HG03558 (cell line): ENCODE measurements around the gene SLC5A9.

Source experiments
- ATAC-seq: cut with Tn5 transposase; IDR thresholded peaks from one replicate; pipeline ENCODE4 v1.9.1; 2021; ENCODE audit warnings: moderate number of reproducible peaks; ENCODE audit not compliant: unreplicated experiment; ENCODE audit errors: extremely low read depth

Gene SLC5A9

DNA sequence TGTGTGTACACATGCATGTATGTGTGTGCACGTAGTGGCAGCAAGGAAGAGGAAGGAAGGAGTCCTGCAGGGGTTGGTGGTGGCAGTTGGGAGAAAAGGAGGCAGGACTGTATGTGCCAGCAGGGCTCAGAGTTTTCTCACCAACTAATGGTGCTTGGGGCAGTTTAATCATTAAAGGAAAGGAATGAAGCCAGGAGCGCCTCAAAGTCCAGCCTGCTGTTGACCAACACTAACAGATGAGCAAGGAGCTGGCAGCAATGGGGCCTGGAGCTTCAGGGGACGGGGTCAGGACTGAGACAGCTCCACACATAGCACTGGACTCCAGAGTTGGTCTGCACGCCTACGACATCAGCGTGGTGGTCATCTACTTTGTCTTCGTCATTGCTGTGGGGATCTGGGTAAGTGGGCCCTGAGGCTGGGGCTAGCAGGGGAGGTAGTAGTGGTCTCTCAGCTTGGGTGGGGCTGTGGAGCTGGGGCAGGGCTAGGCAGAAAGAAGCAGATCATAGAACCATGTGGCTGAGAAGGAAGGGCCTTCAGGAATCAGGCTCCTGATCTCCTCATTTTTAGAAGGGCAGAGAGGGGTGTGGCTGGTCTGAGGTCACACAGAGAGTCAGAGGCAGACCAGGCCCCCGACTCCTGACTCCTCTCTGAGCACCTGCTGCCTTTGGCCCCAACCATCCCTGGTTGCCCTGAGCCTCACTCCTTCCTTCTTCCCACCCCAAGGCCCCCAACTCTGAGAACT is at the start of gene SLC5A9:
TSS of gene SLC5A9 (plus strand) at position 216 of the 742 bp plus-strand sequence. CDS start at position 237, 21 bp downstream.
- no peak for ATAC-seq

DNA sequence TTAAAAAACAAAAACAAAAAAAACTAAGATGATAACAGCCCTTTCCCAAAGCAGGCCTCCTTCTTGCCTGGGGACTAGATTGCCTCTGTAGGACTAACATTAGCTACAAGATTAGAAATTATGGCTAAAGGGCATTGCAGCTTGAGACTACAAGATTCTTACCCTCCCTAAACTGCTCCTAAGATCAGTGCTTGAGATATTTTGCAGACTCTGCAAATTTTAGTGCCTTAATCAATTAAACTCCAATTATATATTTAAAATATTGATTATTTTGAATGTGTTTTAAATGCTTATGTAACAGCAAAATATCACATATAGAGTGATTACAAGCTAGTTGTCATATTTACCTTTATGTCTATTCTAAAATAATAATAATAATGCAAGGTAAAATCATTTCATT is 47.4 kb upstream of the SLC5A9 start:
- ATAC-seq = no peak

DNA sequence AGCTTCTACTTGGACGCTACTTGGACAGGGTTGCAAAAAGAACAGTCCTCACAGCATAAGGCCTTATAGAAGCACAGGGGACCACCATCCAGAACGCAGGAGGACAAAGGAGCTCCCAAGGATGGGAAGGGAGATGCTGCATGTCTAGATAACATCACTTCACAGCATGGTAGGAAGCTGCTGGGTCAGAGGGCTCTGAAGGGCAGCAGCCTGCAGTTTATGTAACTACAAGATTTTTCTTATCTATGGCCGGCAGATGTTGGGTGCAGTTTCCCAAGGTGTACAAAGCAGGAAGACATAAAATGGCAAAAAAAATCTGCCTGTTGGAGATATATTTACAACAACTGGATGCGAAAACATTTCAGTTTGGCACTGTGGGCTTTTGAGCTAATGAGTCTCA is 45.3 kb upstream of the SLC5A9 start:
- ATAC-seq = no peak

DNA sequence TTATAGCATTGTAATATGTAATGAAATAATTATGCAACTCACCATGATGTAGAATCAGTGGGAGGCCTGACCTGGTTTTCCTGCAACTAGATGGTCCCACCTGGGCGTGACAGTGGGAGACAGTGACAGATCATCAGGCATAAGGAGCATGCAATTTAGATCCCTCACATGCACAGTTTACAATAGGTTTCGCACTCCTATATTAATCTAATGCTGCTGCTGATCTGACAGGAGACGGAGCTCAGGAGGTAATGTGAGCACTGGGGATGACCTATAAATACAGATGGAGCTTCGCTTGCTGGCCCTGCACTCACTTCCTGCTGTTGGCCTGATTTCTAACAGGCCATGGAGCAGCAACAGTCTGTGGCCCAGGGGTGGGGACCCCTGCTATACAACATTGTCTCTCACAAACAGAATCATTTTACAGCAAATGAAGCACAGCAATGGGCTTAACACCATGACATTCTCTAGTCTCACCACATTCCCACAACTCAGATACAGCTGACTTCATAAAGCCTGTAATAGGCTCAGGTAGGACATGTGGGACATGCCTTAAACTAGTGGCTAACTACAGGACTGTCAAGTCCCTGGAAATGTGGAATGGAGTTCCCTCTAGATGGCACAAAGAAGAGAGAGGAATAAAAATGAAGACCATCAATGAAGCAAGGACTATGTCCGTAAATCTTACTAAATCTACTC is 40.7 kb upstream of the SLC5A9 start:
- no peak for ATAC-seq

DNA sequence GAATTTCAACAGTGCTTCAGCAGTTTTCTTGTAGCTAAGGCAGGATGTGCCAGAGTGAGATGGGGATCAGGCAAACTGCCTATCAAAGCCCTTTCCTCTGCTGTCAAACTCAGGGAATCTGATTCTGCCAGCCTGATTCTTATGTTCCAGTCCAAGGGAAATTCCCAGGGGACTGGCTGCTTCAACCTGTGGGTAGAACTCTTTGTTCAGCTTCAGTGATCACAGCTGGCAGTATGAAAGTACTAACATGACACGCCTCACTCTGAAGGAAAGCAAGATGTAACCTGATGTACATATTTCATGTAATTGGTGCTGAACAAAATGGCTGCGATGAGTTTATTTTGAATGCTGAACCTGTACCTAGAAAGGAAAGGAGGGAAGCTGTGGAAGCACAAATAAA is 40.1 kb upstream of the SLC5A9 start:
- ATAC-seq = peak; percentile 62

DNA sequence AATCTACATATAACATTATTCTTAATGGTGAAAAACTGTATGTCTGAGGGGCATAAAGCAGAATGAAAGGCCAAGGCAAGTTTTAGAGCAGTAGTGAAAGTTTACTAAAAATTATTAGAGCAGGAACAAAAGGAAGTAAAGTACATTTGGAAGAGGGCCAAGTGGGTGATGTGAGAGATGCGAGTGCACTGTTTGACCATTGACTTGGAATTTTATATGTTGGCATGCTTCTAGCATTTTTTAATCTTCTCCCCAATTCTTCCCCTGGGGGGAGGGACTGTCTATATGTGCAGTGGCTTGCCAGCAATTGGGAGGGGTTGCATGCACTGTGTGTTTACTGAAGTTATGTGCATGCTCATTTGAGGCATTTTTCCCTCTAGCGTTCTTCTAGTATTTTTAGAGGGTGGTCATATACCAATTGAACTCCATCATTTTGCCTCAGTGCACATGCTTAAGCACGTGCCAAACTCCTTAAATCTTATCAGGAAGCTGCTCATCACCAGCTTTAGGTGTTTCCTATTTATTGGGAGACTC is 36.1 kb upstream of the SLC5A9 start:
- ATAC-seq = no peak

DNA sequence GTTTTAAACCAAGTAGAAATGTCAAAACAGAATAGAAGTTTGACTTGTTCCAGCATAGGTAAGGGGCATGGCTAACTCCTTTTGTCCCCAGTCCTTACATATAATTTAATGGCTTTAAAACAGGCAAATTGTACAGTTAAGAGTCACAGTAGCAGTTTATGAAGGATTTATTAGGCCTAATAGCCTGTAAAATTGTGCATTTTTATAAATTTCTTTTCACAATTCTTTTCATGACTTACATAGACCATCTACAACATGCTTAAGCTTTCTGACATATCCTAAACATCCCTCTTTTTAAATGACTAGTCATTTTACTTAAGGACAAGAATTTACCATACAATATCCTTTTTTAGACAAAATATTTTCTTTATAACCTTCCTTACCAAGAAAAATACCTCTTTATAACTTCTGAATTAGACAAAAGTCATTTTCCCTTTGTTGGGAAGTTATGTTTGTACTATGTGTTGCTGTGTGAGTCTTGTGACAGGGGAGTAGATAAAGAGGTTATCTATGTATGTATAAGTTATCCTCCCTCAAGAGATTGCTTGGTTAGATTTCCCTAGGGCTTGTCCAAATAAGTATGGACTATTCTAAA is 34.5 kb upstream of the SLC5A9 start:
- ATAC-seq = no peak

DNA sequence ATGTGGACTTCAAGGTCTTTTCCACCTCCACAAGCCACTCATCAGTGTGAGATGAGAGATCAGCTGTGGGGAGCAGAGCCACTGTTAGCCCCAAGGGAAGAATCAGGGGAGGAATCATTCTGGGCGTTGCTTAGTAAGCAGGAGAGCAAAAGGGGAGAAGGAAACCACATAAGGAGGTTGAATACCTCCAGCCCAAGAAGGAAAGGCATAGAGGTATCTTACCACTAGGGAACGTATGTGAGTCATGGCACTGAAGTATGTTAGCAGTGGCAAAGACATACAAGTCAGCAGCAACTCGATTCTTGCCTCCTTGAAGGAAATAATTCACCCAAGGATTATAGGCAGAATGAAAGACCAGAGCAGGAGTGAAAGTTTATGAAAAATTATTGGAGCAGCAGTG is 31.6 kb upstream of the SLC5A9 start:
- ATAC-seq = no peak

DNA sequence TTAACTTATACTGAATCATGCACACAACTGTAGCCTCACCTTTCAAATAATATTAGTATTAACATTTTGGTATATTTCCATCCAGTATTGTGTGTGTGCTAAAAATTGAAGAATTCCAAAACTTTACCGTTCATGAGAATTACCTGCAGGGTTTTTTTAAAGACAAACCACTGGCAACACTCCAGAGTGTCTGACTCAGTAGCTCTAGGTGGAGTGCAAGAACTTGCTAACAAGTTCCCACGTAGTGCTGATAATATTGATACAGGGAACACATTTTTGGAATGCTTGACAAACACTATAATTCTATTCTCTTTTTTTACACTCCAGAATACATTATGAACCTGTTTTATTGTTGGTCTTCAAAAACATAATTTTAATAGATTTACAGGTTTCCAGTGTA is 27.7 kb upstream of the SLC5A9 start:
- ATAC-seq = no peak

DNA sequence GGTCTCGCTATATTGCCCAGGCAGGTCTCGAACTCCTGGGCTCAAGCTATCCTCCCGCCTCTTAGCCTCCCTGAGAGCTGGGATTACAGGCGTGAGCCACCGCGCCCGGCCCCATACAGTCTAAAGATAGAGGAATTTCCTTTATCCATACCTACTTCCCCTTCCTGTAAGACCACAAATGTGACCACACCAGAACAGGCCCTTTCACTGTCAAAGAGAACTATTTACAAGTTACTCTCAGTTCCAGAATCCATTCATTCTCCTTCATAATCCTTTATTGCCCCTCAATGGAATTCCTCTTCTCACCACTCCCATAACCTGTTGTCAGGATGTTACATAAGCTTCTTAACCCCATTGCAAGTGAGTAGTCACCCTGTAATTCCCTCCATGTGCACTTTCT is 26.3 kb upstream of the SLC5A9 start:
- ATAC-seq = no peak

DNA sequence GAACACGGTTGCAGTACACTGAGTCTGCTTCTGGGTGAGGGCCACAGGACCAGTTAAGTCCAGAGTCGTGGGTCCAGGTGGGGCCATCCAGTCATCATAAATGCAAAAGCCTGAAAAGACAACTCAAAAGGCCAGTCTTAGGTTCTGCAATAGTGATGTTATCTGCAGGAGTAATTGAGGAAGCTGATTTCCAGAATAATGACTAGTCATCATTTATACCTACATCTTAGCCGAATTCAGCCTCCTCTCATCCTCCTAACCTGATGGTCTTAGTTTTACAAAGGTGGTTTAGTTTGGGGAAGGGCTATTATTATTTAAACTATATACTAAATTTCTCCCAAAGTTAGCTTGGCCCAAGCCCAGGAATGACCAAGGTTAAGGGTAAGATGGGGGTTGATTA is 23.5 kb upstream of the SLC5A9 start:
- ATAC-seq = no peak

DNA sequence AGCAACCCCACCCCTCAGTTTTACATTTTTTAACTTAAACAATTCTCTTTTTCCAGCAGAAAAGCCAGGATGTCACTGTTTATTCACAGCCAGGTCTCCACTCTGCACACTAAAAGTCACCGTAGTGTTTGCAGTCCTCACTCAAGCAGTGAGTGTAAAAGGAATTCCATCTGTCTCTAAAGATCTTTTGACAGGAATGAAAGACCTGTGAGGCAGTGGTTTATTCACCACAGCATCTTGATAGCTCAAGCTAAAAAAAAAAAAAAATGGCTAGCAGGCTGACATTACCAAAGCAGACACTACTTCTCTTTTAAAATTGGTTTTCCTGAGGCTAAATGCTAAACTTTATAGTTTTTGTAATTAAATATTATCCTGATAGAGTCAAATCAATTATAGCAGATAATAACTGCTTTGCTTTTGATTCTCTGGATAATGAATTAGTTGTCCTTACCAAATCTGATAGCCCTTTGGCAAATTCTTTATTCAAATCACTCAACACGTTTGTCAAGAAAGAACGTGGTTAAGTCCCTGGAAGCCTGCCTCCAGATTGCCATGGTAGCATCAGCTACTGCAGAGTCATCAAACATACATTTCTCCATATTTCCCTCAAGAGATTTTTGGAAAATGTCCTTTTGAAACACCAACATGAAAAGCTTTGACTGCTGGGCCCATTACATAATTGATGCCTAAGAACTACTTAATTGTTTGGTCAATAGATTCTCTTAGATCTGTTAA is 22.2 kb upstream of the SLC5A9 start:
- no peak for ATAC-seq

DNA sequence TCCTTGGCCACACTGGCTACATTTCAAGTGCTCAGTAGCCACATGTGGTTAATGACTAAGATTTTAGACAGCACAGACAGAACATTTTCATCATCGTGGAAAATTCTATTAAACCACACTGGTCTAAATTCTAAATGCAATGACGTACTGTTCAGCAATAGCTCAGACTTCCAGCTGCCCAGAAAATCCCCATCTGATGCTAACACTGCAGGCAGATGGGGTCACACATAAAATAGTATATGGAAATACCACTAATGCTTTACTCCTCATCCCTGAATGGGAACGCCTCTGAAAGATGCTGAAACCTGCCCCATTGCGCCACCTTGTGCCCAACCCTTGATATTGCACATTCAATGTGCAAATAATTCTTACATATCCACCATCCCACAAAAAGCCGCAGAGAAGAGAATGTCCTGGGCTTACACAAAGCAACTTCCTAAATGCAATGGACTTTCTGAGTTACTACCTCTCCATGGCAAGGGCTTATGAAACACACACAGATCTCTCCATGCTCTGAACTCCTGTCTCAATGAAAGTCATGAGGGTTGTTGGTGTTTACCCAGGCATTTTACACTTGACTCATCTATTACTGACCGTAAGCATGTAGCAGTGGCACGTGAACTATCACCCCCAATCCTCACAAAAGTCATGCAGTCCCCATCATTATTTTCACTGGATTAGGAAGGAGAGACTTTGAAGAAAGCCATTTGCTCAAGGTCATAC is 20.3 kb upstream of the SLC5A9 start:
- ATAC-seq = no peak

DNA sequence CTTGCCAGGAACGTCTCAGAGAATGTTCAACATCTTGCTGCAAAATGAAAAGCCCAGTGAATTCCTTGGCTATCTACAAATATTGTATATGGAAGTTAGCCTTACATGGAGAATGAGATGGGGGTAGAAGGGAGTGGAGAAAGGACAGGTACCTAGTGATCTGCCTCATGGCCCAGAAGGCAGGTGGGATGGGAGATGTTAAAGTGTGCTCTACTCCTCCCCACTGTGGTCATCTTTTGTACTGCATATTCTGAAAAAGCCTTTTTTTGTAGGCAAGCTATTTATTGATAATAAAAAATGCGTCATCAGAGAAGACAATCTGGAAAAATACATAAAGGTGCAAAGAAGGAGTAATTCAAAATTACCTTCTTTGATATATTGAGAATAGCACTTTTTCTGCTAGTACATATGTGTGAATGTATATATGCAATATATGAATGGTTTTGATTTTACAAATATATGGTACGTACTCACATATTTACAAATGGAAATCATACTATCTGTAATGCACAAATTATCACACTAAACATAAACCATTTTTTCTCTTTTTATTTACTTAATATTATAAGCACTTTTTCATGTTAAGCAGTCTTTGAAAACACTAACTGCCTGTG is 19.1 kb upstream of the SLC5A9 start:
- no peak for ATAC-seq

DNA sequence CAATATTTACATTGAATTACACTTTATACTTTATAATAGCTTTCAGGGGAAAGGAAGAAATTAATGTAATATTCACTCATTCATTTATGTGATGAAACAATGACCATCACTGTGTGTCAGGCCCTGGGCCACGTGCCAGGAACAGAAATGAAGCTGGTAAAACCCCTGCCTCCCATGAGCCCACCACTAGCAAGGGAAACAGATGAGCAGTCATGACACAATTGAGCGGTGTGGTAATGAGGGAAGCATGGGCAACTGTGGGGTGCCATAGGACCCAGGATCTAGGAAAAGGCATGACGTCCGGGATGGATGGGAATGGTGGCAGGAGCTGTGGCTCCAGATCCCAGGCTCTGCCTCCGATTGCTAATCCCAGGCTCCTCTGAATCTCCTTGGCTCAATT is 17.0 kb upstream of the SLC5A9 start:
- no peak for ATAC-seq

DNA sequence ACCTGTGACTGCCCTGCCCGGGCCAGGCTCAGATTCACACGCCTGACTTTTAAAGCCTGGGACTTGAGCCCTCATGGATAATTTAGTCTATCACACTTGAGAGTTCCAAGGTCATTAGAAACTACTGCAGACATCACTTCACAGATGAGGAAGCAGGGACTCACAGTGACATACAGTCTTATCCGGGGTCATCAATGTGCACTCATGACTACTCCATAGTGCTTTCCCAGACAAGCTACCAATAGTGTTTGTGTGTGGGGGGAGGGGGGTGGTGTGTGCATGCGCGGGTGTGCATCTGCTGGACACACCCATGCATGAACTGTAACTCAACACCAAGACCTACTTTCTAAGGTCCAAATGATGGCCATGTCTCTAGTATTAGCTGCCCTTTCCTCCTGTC is 16.1 kb upstream of the SLC5A9 start:
- no peak for ATAC-seq

DNA sequence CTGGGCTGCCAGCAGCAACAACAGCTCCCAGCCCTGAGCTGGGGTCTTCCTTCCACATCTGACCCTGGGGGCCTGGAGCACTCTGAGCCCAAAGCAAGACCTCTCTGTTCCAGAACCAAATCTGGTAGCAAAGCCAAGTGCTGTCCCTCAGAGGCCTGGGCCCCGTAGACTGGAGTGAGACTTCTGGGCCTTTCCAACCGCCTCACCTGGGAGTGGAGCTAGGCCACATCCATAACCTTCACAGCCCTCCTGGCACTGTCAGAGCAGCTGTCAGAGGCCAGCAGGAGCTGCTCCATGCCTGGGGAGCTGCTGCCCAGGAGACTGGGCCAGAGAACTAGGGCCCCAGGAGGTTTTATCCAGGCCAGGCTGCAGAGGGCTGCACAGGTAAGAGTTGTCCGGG is 15.4 kb upstream of the SLC5A9 start:
- no peak for ATAC-seq

DNA sequence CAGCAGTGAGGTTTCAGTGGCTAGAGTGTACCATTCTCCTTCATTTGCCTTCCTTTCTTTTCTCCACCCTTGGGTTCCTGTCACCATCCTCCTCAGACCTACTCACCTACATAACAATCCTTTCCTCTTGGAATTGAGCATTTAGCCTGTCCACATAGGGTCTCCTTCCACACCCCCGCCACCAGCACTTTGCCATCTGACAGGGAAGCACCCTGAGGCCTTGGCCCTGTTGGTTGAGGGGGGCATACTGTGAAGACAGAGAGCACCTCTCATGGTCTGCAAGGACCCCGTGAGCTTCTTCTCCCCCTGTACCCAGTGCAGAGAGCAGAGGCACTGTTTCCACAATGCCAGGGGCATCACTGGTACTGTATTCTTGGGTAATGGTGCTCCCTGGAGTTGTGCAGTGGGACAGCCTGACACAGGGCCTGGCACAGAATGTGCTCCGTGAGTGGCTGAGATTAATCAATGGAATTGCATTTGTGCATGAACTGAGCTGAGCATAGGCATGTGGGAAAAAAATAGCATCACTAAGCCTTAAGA is 14.9 kb upstream of the SLC5A9 start:
- ATAC-seq = no peak

DNA sequence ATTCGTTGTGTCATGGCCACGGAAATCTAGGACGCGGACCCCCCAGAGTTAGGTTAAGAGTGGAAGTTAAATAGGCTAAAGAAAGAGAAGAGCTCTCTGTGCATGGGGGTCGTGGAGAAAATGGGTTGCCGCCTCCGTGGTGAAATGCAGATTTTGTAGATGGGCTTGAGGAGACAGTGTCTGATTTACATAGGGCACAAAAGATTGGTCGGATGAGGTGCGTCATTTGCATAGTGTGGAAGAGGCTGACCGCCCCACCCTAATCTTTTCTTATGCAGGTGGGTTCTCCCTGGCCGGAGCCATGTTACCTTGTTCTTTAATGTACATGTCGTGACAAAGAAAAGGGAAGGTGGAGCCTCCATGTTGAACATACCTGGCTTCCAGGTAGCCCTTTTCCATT is 14.3 kb upstream of the SLC5A9 start:
- no peak for ATAC-seq
